Measurements from ENCODE around the gene SSR4. TPM values are rescaled to one million over a fixed set of nuclear protein-coding genes. Genes with fewer than 3 reads are reported as not detected.
"Not testable (repeated sequence)": the region's sequence is repeated elsewhere in the genome, so short reads cannot be mapped to it uniquely, and the experiment has no call there.

The SSR4 gene
- total RNA-seq, 1 donor from 2014 or later = 110 TPM

GRCh38 chrX:153797415-153798015, 3.0 kb downstream of the SSR4 start:
- no peak for DNase-seq (ENCODE audit: low spot score)
- no peak for ATAC-seq
- intact Hi-C loops (cut with DNase I) = no loop called here

- DNase-seq (ENCODE audit: low spot score) (no peak), ATAC-seq (no peak)
- intact Hi-C loops (cut with DNase I) = no loop called here
These were observed 4.9 kb downstream of the SSR4 start for GRCh38 chrX:153799326-153799725.

- intact Hi-C loops (cut with DNase I) = no loop called here
- DNase-seq (ENCODE audit: low spot score) = no peak
- ATAC-seq = no peak
These were observed 5.8 kb downstream of the SSR4 start for GRCh38 chrX:153800177-153800722.

- intact Hi-C loops (cut with DNase I) = no loop called here
- DNase-seq (ENCODE audit: low spot score) (no peak), ATAC-seq (no peak)
These were observed 6.3 kb downstream of the SSR4 start for GRCh38 chrX:153800746-153801145.

- intact Hi-C loops (cut with DNase I) = no loop called here
- no peak for DNase-seq (ENCODE audit: low spot score)
- ATAC-seq = no peak
These were observed 7.2 kb downstream of the SSR4 start for GRCh38 chrX:153801669-153802068.

- no peak for ATAC-seq
- no peak for DNase-seq (ENCODE audit: low spot score)
- intact Hi-C loops (cut with DNase I) = no loop called here
These were observed 8.1 kb downstream of the SSR4 start for GRCh38 chrX:153802513-153803045.

GRCh38 chrX:153803211-153804099, 9.0 kb downstream of the SSR4 start:
- no peak for ATAC-seq
- no peak for DNase-seq (ENCODE audit: low spot score)
- intact Hi-C loops (cut with DNase I) = no loop called here

GRCh38 chrX:153804100-153804595, 9.7 kb downstream of the SSR4 start:
- DNase-seq (ENCODE audit: low spot score) (no peak), ATAC-seq (no peak)
- intact Hi-C loops (cut with DNase I) = no loop called here

GRCh38 chrX:153804621-153805020, 10.2 kb downstream of the SSR4 start:
- ATAC-seq (no peak), DNase-seq (ENCODE audit: low spot score) (no peak)
- intact Hi-C loops (cut with DNase I) = no loop called here

GRCh38 chrX:153805436-153805835, 11.0 kb downstream of the SSR4 start:
- intact Hi-C loops (cut with DNase I) = no loop called here
- no peak for ATAC-seq
- DNase-seq (ENCODE audit: low spot score) = no peak

- ATAC-seq (no peak), DNase-seq (ENCODE audit: low spot score) (no peak)
- intact Hi-C loops (cut with DNase I) = no loop called here
These were observed 12.6 kb downstream of the SSR4 start for GRCh38 chrX:153806999-153807575.

GRCh38 chrX:153807976-153808375, 13.5 kb downstream of the SSR4 start:
- no peak for ATAC-seq
- DNase-seq (ENCODE audit: low spot score) = no peak
- intact Hi-C loops (cut with DNase I) = no loop called here

- DNase-seq (ENCODE audit: low spot score) = no peak
- intact Hi-C loops (cut with DNase I) = no loop called here
- ATAC-seq = no peak
These were observed 17.8 kb downstream of the SSR4 start for GRCh38 chrX:153812220-153812619.

- DNase-seq (ENCODE audit: low spot score) = no peak
- ATAC-seq = no peak
- intact Hi-C loops (cut with DNase I) = no loop called here
These were observed 18.7 kb downstream of the SSR4 start for GRCh38 chrX:153813161-153813560.

GRCh38 chrX:153814591-153815315, 20.3 kb downstream of the SSR4 start:
- no peak for DNase-seq (ENCODE audit: low spot score)
- no peak for ATAC-seq
- intact Hi-C loops (cut with DNase I) = no loop called here

GRCh38 chrX:153816831-153817690, 22.6 kb downstream of the SSR4 start:
- intact Hi-C loops (cut with DNase I) = no loop called here
- DNase-seq (ENCODE audit: low spot score) (no peak), ATAC-seq (no peak)

- ATAC-seq; DNase-seq (ENCODE audit: low spot score); intact Hi-C loops (cut with DNase I): not testable (repeated sequence)
These were observed 23.6 kb downstream of the SSR4 start for GRCh38 chrX:153818064-153818463.

All from sciatic nerve (tissue), 2 donors.